Measurements from ENCODE around the gene MTUS2.

Gene MTUS2

GRCh38 chr13:28825379-28825778, 5.2 kb downstream of the MTUS2 start:
- DNase-seq (ENCODE audit: low read depth), result no peak
- TF ChIP-seq MAX (IDR thresholded peaks at IDR 0.05; ENCODE audit: low read depth, low read length) (no peak), CTCF (IDR thresholded peaks at IDR 0.05; ENCODE audit: low read depth, low read length) (no peak), POLR2A (IDR thresholded peaks at IDR 0.05; ENCODE audit: extremely low read depth, insufficient read length) (no peak), MYC (IDR thresholded peaks at IDR 0.05; ENCODE audit: low read depth, low read length) (no peak)
- H3K4me3 ChIP-seq (ENCODE audit: low read depth, low read length), result no peak overlapping the region

- no peak for TF ChIP-seq MYC (IDR thresholded peaks at IDR 0.05; ENCODE audit: low read depth, low read length)
- TF ChIP-seq MAX (IDR thresholded peaks at IDR 0.05; ENCODE audit: low read depth, low read length), result no peak
- no peak for TF ChIP-seq POLR2A (IDR thresholded peaks at IDR 0.05; ENCODE audit: extremely low read depth, insufficient read length)
- no peak for TF ChIP-seq CTCF (IDR thresholded peaks at IDR 0.05; ENCODE audit: low read depth, low read length)
- DNase-seq (ENCODE audit: low read depth), result no peak
- H3K4me3 ChIP-seq (ENCODE audit: low read depth, low read length), result no peak overlapping the region
Observed at GRCh38 chr13:28826368-28826767, 6.2 kb downstream of the MTUS2 start.

GRCh38 chr13:28830580-28830979, 10.4 kb downstream of the MTUS2 start:
- TF ChIP-seq POLR2A (IDR thresholded peaks at IDR 0.05; ENCODE audit: extremely low read depth, insufficient read length) (no peak), MAX (IDR thresholded peaks at IDR 0.05; ENCODE audit: low read depth, low read length) (no peak), CTCF (IDR thresholded peaks at IDR 0.05; ENCODE audit: low read depth, low read length) (no peak), MYC (IDR thresholded peaks at IDR 0.05; ENCODE audit: low read depth, low read length) (no peak)
- no peak overlapping the region for H3K4me3 ChIP-seq (ENCODE audit: low read depth, low read length)
- no peak for DNase-seq (ENCODE audit: low read depth)

GRCh38 chr13:28831117-28831516, 11.0 kb downstream of the MTUS2 start:
- no peak for DNase-seq (ENCODE audit: low read depth)
- H3K4me3 ChIP-seq (ENCODE audit: low read depth, low read length), result no peak overlapping the region
- no peak for TF ChIP-seq CTCF (IDR thresholded peaks at IDR 0.05; ENCODE audit: low read depth, low read length)

- TF ChIP-seq MAX (IDR thresholded peaks at IDR 0.05; ENCODE audit: low read depth, low read length), result no peak
- no peak for TF ChIP-seq POLR2A (IDR thresholded peaks at IDR 0.05; ENCODE audit: extremely low read depth, insufficient read length)
- TF ChIP-seq MYC (IDR thresholded peaks at IDR 0.05; ENCODE audit: low read depth, low read length), result no peak
- no peak overlapping the region for H3K4me3 ChIP-seq (ENCODE audit: low read depth, low read length)
- no peak for DNase-seq (ENCODE audit: low read depth)
Observed at GRCh38 chr13:28837111-28837510, 17.0 kb downstream of the MTUS2 start.

- no peak overlapping the region for H3K4me3 ChIP-seq (ENCODE audit: low read depth, low read length)
- no peak for DNase-seq (ENCODE audit: low read depth)
- TF ChIP-seq CTCF (IDR thresholded peaks at IDR 0.05; ENCODE audit: low read depth, low read length) (no peak), POLR2A (IDR thresholded peaks at IDR 0.05; ENCODE audit: extremely low read depth, insufficient read length) (no peak), MAX (IDR thresholded peaks at IDR 0.05; ENCODE audit: low read depth, low read length) (no peak), MYC (IDR thresholded peaks at IDR 0.05; ENCODE audit: low read depth, low read length) (no peak)
Observed at GRCh38 chr13:28843639-28844038, 23.5 kb downstream of the MTUS2 start.
